Erythroblast (primary cell): ENCODE measurements around the gene UBE3D.

Source experiments
- GATA1 ChIP-seq: IDR thresholded peaks from 2 replicates; pipeline ENCODE4 v1.6.1; 2011; ENCODE audit warnings: low read depth, mild to moderate bottlenecking, control low read depth, low read length, moderate library complexity
- POLR2A ChIP-seq: IDR thresholded peaks from 2 replicates; pipeline ENCODE4 v1.6.1; 2011; ENCODE audit warnings: mild to moderate bottlenecking, low read length

DNA sequence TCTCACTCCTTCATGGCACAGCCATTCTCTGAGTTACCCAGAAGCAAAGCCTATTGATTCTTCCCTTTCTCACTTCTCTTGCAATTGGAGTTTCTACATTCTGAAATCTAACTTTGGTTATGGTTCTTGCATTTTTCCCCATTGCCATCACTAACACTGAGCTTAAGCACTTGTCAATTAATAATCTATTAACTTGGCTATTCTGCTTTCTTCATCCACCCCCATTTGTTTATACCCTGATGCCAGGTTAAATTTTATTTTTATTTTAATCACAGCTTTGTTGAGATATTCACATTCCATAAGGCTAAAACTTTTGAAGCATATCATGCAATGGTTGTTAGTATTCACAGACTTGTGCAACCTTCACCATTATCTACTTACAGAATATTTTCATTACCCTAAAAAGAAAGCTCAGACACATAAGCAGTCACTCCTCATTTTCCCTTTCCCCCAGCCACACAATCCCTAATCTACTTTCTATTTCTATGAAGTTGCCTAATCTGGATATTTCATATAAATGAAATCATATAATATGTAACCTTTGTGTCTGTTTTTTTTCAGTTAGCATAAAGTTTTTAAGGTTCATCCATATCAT, 222.3 kb downstream of the UBE3D start:
- no peak for TF ChIP-seq POLR2A
- no peak for TF ChIP-seq GATA1
